ENCODE results near the gene MACO1. TPM values are rescaled to one million over a fixed set of nuclear protein-coding genes. Genes with fewer than 3 reads are reported as not detected.
A peak's percentile ranks its signal among the peaks of the same experiment; 100 is the strongest.
"Not testable (repeated sequence)": the region's sequence is repeated elsewhere in the genome, so short reads cannot be mapped to it uniquely, and the experiment has no call there.

MACO1 gene
- total RNA-seq, 2 donors from 2014 or later, result 15.1 to 16.4 TPM

DNA sequence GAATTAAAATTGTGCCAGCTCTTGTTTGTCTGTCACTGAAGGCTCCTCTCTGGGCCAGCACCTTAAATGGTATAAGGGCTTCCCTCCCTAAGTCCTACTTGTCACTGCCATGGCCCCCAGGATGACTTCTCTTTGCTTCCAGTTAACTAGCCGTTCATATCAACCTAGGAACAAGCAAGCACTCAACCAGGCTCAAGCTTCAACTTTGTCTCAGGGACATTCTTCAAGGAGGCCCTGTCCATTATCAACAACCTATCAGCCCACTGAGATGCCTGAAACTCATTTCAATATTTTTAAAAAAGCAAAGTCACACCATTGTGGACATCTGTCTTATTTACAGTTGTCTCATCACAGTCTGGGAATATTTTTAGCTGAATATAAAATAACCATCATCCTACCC, 11.4 kb upstream of the MACO1 start:
- intact Hi-C loops (cut with DNase I); ATAC-seq; DNase-seq: not testable (repeated sequence)

DNA sequence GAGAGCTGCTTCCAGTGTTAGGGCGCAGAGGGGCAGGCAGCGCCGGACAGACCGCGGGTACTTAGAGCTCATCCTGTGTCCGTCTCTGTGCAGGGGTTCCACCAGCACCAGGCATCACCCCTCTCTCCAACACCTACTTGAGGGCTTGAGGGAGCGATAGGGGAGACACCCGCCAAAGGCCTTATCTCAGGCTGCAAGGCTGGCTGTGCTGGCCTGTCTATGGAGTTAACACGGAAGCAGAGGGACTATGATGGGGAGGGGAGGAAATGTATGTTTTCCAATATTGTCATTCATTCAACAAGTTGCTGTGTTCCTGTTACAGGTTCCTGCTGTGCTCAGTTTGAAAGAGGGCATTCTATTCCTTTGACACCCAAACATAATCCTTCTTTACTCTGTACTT, 10.0 kb upstream of the MACO1 start, which contains the start of gene RHCE:
Gene RHCE, minus strand, starts transcription at position 111 of the 400 bp plus-strand sequence. Its CDS starts 39 bp downstream, at position 72.
- ATAC-seq; DNase-seq; intact Hi-C loops (cut with DNase I): not testable (repeated sequence)

DNA sequence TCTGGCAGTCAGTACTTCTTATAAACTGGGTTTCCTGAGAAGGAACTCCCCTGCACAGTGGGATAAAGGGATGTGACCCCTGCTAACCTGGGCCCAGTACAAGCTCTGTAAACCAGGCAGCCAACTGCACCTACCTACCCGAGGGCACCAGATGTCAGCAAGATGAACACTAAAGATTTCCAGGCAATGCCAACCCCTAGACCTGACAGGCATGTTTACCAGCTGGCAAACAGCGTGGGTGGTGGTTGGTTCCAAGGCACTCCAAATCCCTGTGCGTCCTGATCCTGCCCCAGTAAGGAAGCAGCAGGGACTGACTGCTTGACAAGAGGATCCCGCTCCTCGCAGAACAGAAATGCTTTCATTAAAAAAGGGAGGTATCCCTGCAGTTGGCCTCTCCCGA, 7.5 kb upstream of the MACO1 start:
- ATAC-seq; DNase-seq; intact Hi-C loops (cut with DNase I): not testable (repeated sequence)

DNA sequence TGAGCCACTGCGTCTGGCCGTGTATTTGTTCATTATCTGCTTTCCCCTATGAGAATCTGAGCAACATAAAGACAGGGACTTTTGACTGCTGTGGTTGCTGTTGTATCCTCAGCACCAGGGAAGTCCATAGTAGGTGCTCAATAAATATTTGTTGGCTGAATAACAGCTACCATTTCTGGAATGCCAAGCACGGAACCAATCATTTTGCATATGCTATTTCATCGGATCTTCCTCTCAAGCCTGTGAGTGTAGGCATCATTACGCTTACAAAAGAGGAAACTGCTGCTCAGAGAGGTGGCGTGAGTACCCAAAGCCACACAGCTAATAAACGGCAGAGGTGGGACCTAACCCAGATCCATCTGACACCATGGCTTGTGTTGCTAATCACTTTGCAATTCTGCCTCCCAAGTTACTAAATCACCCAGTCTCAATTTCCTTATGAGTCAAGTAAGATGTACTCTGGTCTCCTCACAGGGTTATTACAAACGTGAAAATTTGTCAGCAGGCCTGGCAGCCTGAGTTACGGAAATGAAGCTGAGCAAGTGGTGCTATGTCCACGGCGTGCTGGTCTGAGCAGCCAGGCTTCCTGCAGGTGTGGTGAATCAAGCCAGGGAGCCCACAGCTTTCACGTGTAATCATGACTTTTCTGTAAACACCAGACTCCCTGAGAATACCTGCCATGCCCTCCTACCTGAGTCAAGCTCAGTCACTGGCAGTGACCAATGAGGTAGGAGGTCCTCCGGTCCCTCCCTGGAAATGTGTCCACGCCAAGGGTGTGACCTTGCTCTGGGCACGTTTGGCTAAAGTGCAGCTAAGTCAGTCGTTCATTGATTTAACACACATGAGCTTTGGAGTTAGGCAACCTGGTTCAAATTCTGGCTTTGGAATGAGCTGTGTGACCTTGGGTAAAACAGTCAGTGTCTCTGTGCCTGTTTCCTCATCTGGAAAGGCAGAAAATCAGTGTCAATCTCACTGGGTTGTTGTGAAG, 5.3 kb upstream of the MACO1 start:
- DNase-seq (no peak), ATAC-seq (no peak)
- intact Hi-C loops (cut with DNase I), result no loop called here

DNA sequence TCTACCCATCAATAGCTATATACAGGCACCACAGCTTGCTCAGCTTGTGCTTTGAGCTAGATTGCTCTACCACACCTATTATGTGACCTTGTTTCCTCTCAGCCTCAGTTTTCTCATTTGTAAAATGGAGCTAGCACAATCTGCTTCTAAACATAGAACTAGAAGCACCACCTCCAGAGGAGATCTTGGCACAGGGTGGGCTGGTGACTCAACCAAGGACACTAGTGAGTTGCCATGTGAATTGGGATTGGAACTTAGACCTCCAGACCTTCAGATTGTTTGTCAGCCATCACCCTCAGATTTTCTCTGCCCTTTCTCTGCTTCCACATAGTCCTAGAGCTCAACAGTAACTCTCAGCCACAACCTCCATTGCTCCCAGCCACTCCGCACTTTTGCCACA, 3.0 kb upstream of the MACO1 start:
- intact Hi-C loops (cut with DNase I), result no loop called here
- ATAC-seq, result no peak
- DNase-seq, result no peak

DNA sequence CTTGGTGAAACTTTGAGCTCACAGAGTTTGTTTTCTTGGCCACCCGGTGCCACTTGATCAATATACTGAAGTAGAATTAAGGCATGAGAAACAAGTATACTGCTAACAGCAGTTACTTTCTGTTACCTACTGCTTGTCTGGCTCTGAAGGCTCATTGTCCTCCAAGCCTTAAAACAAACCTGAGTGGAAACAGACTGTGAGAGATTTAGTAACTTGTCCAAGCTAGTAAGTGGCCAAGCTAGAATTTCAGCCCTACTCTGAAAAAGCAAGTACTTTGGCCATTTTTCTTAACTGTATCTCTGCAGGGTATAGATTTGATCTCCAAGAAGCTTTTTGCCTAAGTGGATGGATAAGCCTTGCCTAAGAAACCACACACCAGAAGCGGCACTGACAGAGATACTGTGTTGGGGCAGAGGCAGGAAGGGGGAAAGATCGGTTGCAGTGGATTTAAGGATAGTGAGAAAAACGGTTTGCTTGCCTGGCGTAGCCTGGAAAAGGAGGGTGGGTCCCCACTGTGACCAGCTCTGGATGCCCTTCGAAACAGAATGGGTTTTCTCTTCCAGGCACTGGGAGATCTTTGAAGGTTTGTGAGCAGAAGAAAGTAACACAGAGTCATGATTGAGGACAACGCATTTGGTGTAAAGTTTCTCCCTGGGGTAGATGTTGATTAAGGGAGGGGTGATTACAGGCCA, 2.1 kb upstream of the MACO1 start:
- no peak for DNase-seq
- intact Hi-C loops (cut with DNase I), result no loop called here
- ATAC-seq, result no peak

DNA sequence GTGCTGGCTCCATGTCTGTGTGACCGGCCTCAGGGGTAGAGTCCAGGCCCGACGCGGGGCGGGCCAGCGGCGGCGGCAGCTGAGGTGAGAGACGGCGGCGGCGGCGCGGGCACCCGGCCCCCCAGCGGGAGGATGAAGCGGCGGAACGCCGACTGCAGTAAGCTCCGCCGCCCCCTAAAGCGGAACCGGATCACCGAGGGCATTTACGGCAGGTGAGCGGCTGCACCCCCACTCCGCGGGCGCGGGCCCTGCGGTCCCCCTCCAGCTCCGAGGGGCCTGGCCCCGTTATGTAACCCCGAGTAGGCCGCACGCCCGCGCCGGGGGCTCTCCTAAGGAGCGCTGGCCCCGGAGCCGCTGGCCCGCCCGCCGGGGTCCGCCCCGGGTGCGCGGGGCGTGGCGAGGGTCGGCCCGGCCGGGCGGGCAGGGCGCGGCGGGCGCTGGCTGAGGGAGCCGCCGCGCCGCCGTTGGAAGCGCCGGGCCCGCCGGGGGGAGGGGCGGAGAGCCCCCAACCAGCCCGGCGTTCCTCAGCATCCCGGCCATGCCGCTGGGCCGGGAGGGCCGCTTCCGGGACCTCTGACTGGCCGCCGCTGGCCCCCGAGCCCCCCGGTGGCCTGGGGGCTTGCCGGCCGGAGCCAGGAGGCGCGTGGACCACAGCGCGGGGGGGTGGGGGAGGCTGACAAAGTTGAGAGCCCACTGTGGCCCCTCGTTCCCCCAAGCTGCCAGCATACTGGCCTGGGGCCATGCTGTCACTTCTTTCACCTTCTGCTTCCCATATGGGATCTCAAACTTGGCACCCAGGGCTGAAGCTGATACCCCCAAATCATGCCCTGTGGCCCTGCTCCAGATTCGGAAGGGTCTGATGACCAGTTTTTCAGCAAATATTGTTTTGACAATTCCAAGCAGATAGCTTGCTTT, 527 bp downstream of the MACO1 start:
- ATAC-seq (peak; percentile 16 to 47), DNase-seq (peak; percentile 35)
- intact Hi-C loops (cut with DNase I), result no loop called here

DNA sequence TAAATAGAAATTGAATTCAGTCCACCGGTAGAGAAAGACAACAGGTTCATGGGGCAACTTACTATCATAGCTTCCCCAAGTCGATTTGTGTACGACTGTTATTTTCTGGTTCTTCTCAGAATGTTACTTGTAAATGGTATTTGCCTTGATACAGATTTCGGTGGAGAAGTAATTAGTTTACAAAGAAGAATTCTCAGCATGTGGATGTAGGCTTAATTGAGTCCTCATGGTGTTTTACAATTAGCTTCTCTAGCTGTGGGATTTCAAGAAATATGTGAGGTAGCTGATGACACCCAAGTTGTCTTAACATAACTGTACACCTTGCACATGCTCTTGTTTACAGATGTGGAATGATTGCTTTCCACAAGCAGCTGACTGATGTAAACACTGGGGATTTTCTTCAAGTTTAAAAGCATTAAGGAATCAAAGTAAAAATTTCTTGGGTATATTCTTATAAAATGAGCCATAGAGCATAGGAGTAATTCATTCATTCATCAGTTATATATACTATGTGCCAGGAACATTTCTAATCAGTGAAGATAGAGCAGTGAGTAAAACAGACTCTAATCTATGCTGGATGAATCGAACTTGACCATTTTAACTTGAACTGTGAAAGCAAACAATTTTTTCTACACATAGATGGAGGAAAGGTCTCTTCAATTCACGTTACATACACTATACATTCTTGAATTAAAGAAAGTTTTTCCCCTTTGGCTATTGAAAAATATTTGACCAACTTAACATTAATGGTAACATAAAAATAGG, 1.4 kb downstream of the MACO1 start:
- DNase-seq (no peak), ATAC-seq (no peak)
- intact Hi-C loops (cut with DNase I), result no loop called here

DNA sequence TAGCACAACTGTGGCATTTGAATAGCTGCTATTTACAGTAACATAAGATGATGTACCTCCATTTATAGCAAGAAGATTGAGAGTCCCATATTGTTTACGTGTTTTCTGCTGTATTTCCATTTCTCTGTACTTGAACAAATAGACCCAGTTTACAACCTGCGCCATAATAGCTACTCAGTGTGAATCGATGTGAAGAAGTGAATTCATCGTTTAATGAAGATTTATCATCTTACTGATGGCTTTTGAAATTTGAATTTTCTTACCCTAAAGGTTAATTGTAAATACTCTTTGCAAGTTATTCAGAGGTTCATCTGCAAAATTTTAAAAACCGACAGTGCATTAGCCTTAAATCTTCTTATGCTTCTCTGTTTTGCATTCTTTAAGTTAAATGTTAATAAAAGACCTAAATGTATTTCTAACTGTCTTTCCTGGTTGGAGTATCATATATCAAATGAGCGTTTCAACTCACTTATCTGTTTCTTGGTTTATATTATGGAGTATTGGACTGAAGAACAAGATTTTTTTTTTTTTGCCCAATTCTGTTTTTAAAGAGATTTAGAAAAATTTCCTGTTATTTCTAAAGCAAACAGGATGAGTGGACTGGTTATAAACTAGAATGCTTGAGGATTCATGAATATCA, 2.2 kb downstream of the MACO1 start:
- no peak for ATAC-seq
- intact Hi-C loops (cut with DNase I), result no loop called here

DNA sequence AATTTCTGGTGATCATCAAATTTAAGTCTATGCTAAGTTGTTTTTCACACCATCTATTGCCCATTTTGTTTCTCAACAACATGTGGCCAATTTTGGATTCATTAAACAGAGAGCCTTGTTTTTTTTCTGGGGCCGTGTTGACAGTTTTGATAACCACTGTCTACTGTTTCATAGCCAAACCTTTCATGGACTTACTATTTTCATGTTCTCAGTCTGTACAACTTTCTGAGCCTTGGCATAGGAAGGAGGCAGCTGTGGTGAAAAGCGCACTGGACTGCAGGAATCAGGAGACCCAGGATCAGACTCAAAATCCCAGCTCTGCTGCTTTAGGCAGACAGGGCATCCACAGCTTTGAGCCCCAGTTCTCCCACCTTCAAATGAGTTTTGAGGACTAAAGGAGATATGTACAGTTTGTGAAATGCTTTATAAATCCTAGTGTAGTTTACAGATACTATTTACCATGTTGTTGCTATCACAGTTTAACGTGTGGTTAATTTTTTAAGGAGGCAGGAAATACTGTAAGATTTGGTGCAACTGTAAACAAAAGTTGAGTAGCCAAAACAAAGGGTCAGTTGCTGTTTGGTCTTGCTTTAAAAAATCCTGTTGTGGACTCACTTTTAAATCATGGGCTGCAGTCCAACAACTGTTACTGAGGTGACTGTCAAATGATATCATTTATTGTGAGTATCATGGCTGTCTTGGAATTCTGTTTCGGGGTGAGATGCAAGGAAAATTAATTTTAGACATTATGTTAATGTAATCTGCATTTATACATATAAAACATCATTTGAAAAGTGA, 2.9 kb downstream of the MACO1 start:
- DNase-seq (no peak), ATAC-seq (no peak)
- intact Hi-C loops (cut with DNase I), result no loop called here

More for the DNA sequence above, 2.2 kb downstream of the MACO1 start:
- DNase-seq, result no peak

DNA sequence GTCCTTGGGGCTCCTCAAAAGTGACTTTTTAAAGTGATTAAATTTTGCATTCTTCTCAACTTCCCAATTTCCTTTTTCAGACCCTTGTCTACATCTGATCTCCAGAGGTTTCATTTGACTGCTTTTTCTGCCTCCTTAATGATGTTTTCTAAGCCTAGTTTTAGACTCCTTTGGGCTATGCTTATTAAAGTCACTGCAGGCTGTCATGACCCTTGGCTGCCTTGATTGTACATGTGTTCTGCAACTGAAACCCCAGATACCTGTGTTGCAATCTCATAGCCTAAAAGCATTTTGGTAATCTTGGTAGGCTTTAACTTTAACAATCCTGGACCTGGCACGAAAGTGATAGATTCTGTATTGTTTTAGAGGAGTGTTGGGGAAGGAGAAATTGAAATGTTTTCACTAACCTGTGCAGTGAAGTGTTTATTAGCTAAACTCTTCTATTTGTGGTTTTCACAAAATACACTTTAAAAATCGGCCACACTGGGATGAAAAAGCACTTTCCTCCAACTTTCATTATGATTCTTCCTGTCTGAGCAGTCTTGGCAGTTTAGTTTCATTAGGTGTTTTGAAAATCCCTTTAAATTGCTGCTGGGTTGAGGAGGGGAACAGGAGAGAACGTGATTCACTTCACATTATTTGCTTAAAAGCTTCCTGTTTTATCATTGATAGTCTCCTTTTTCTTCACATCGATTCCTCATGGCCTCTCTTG, 4.9 kb downstream of the MACO1 start:
- intact Hi-C loops (cut with DNase I), result no loop called here
- no peak for ATAC-seq
- no peak for DNase-seq

DNA sequence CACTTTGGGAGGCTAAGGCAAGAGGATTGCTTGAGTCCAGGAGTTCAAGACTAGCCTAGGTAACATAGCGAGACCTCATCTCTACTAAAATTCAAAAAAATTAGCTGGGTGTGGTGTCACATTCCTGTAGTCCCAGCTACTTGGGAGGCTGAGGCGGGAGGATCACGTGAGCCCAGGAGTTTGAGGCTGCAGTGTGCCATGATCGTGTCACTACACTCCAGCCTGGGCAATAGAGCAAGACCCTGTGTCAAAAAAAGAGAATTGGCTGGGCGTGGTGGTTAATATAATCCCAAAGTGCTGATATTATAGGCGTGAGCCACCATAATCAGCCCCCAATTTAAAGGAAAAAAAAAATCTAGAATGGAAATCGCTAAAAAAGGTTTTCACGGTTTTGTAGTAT, 7.0 kb downstream of the MACO1 start:
- no peak for DNase-seq
- intact Hi-C loops (cut with DNase I), result no loop called here
- ATAC-seq, result no peak

DNA sequence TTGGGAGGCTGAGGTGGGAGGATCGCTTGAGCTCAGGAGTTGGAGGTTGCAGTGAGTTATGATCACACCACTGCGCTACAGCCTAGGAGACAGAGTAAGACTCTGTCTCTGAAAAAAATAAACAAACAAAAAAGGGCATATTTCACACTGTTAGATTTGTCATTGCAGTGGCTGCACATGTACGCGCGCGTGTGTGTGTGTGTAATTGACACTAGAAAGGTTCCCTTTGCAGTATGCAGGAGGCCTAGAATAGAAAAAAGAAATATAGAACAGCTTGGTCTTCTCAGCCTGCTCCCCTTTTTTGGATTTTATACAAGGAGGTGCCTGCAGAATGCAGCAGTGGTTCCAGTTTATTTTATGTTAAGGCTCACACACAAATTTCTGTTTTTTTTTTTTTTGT, 8.6 kb downstream of the MACO1 start:
- DNase-seq (no peak), ATAC-seq (no peak)
- intact Hi-C loops (cut with DNase I), result no loop called here

DNA sequence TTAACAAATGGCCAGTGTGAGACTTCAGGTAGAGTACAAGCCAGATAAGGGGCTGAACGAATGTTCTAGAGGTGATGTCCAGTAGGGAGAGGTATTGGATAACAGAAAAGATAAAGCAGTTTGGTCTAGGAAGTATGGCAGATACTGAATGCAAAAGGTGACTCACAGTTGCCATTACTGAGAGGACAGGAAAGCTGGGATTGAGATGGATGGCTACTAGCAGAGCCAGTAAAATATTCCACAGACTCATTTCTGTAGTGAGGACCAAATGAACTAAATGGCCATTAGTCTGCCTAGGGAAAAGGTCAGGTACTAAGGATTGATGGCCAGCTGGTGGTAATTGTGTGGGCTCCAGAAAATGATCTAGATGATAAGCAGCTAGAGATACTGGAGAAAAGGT, 11.5 kb downstream of the MACO1 start:
- peak in 1 of 2 donors; percentile 17 for ATAC-seq
- intact Hi-C loops (cut with DNase I), result no loop called here
- DNase-seq, result no peak

DNA sequence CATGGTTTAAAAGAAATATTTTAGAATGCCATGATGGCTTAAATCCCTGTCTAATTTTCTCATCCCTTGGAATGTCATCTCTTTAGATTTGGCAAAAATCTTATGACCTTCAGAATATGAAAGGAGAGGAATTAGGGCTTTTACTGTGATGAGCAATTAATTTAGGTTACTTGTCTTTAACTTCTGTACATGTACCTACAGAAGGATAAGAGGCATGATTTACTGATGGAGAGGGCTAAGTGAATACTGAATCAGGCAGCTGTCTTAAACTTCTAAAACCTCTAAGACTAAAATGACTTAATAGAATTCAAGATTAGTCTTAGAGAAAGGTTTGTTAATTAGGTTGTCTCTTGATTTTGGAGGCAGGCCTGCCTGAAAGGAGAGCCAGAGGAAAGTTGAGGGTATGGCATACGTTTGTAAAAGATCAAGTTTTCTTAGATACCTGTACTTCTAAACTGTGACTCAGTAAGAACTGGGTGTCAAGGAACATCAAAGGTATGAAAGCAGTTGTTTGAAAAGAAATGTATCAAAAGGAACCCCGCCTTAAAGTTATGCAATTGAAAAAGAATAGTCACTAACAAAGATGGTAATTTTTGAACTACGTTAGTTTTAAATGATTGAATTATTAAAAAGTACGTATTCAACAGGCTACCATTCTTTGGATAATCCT, 12.5 kb downstream of the MACO1 start:
- ATAC-seq, result no peak
- intact Hi-C loops (cut with DNase I), result no loop called here
- DNase-seq, result no peak

DNA sequence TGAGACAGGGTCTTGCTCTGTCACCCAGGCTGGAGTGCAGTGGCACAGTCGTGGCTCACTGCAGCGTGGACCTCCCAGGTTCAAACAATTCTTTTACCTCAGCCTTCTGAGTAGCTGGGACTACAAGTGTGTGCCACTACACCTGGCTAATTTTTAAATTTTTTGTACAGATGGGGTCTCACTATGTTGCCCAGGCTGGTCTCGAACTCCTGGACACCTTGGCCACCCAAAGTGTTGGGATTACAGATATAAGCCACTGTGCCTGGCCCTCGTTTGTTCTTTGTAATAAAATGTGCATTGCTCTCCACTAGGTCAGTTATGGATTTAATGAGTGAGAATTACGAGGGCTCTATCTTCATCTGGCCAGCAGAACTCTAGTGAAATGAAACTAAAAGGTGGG, 13.9 kb downstream of the MACO1 start:
- ATAC-seq; intact Hi-C loops (cut with DNase I); DNase-seq: not testable (repeated sequence)

Data from left cardiac atrium (tissue), 4 donors.